IPS DF 6.9 (cell line): Measurements from ENCODE around the gene CHRD.
"Not testable (repeated sequence)": the region's sequence is repeated elsewhere in the genome, so short reads cannot be mapped to it uniquely, and the experiment has no call there.

Experiments
- DNase-seq: peaks from one replicate; pipeline ENCODE4 v3.0.0-alpha.2; 2013; ENCODE audit warnings: low read depth, low spot score
- H3K27ac ChIP-seq: one replicate; pipeline ENCODE4 v1.5.1; 2013; ENCODE audit warnings: low read length, control low read depth
- H3K27me3 ChIP-seq: 2 replicates; pipeline ENCODE4 v1.6.1; 2013; ENCODE audit warnings: mild to moderate bottlenecking, low read length; ENCODE audit not compliant: control insufficient read depth, insufficient read depth
- H3K36me3 ChIP-seq: 2 replicates; pipeline ENCODE4 v1.6.1; 2013; ENCODE audit warnings: low read length; ENCODE audit not compliant: control insufficient read depth, insufficient read depth
- H3K4me1 ChIP-seq: 2 replicates; pipeline ENCODE4 v1.6.1; 2013; ENCODE audit warnings: low read length; ENCODE audit not compliant: control insufficient read depth, insufficient read depth
- H3K4me3 ChIP-seq: 2 replicates; pipeline ENCODE4 v1.5.1; 2013; ENCODE audit warnings: mild to moderate bottlenecking, low read length
- H3K9me3 ChIP-seq: 2 replicates; pipeline ENCODE4 v1.6.1; 2013; ENCODE audit warnings: low read length, inconsistent platforms; ENCODE audit not compliant: control insufficient read depth, insufficient read depth
- WGBS: extraction: QIAGEN DNeasy Blood & Tissue Kit; methylation state at CpG from one replicate; pipeline ENCODE4 v1.1.7; 2013; ENCODE audit warnings: mixed read lengths, missing lambda C conversion rate; ENCODE audit not compliant: insufficient read length, insufficient coverage; 5-methylcytosine and 5-hydroxymethylcytosine counted together

CHRD gene

GRCh38 chr3:184337981-184338380 is 41.9 kb upstream of the CHRD start:
- Histone ChIP-seq H3K27me3 (no peaks in the 10 kb centered on the region), H3K9me3 (no peaks in the 10 kb centered on the region), H3K27ac (no peak overlapping the region), H3K36me3 (peaks cover 15% of the 10 kb centered on the region), H3K4me1 (peaks cover 6% of the 10 kb centered on the region), H3K4me3 (no peak overlapping the region)
- no peak for DNase-seq
- WGBS, result no CpG with 5 or more reads among the region's 7 CpGs

GRCh38 chr3:184338511-184338945 is 41.3 kb upstream of the CHRD start:
- peak overlapping the region; percentile 6; the same call in 1 of the 2 replicates for H3K4me3 ChIP-seq
- peaks cover 16% of the 10 kb centered on the region for H3K36me3 ChIP-seq
- DNase-seq, result no peak
- no peak overlapping the region for H3K27ac ChIP-seq
- no peaks in the 10 kb centered on the region for H3K27me3 ChIP-seq
- H3K9me3 ChIP-seq, result no peaks in the 10 kb centered on the region
- no CpG with 5 or more reads among the region's 37 CpGs for WGBS
- H3K4me1 ChIP-seq, result peaks cover 6% of the 10 kb centered on the region

- H3K4me3 ChIP-seq, result no peak overlapping the region
- H3K36me3 ChIP-seq, result peaks cover 13% of the 10 kb centered on the region
- no peaks in the 10 kb centered on the region for H3K9me3 ChIP-seq
- no CpG with 5 or more reads among the region's 8 CpGs for WGBS
- no peaks in the 10 kb centered on the region for H3K27me3 ChIP-seq
- peaks cover 6% of the 10 kb centered on the region for H3K4me1 ChIP-seq
- H3K27ac ChIP-seq, result no peak overlapping the region
- no peak for DNase-seq
Observed at GRCh38 chr3:184339001-184339400, 40.9 kb upstream of the CHRD start.

- H3K27me3 ChIP-seq, H3K27ac ChIP-seq, DNase-seq, H3K9me3 ChIP-seq, H3K4me3 ChIP-seq, H3K4me1 ChIP-seq: not testable (repeated sequence)
- peaks cover 12% of the 10 kb centered on the region for H3K36me3 ChIP-seq
- WGBS, result no CpG with 5 or more reads among the region's 19 CpGs
Observed at GRCh38 chr3:184339451-184340135, 40.3 kb upstream of the CHRD start.

GRCh38 chr3:184341925-184342324 is 37.9 kb upstream of the CHRD start:
- Histone ChIP-seq H3K4me3 (no peak overlapping the region), H3K36me3 (peaks cover 13% of the 10 kb centered on the region), H3K9me3 (no peaks in the 10 kb centered on the region), H3K27me3 (no peaks in the 10 kb centered on the region), H3K27ac (no peak overlapping the region), H3K4me1 (peaks cover 6% of the 10 kb centered on the region)
- no CpG with 5 or more reads among the region's 7 CpGs for WGBS
- no peak for DNase-seq

GRCh38 chr3:184343200-184343876 is 36.5 kb upstream of the CHRD start:
- Histone ChIP-seq H3K27ac (no peak overlapping the region), H3K4me3 (no peak overlapping the region), H3K27me3 (no peaks in the 10 kb centered on the region), H3K4me1 (peaks cover 6% of the 10 kb centered on the region), H3K9me3 (no peaks in the 10 kb centered on the region), H3K36me3 (peaks cover 15% of the 10 kb centered on the region)
- WGBS, result no CpG with 5 or more reads among the region's 5 CpGs
- no peak for DNase-seq

- peaks cover 15% of the 10 kb centered on the region for H3K36me3 ChIP-seq
- H3K4me3 ChIP-seq, result no peak overlapping the region
- no peak for DNase-seq
- no CpG with 5 or more reads among the region's 24 CpGs for WGBS
- no peaks in the 10 kb centered on the region for H3K27me3 ChIP-seq
- H3K4me1 ChIP-seq, result peaks cover 3% of the 10 kb centered on the region; the same call in 1 of the 2 replicates
- H3K27ac ChIP-seq, result no peak overlapping the region
- no peaks in the 10 kb centered on the region for H3K9me3 ChIP-seq
Observed at GRCh38 chr3:184344579-184345316, 35.1 kb upstream of the CHRD start.

- Histone ChIP-seq H3K9me3 (no peaks in the 10 kb centered on the region), H3K4me1 (peaks cover 3% of the 10 kb centered on the region; the same call in 1 of the 2 replicates), H3K27me3 (no peaks in the 10 kb centered on the region), H3K36me3 (peaks cover 15% of the 10 kb centered on the region), H3K27ac (no peak overlapping the region), H3K4me3 (no peak overlapping the region)
- no peak for DNase-seq
- no CpG with 5 or more reads among the region's 14 CpGs for WGBS
Observed at GRCh38 chr3:184345317-184346144, 34.3 kb upstream of the CHRD start.

GRCh38 chr3:184346480-184347190 is 33.2 kb upstream of the CHRD start:
- Histone ChIP-seq H3K4me1 (peaks cover 3% of the 10 kb centered on the region; the same call in 1 of the 2 replicates), H3K9me3 (no peaks in the 10 kb centered on the region), H3K27me3 (no peaks in the 10 kb centered on the region), H3K27ac (no peak overlapping the region), H3K36me3 (peaks cover 15% of the 10 kb centered on the region), H3K4me3 (no peak overlapping the region)
- WGBS, result no CpG with 5 or more reads among the region's 20 CpGs
- no peak for DNase-seq
